ENCODE data around the gene TBCK.
"Not testable (repeated sequence)": the region's sequence is repeated elsewhere in the genome, so short reads cannot be mapped to it uniquely, and the experiment has no call there.

The TBCK gene

DNA sequence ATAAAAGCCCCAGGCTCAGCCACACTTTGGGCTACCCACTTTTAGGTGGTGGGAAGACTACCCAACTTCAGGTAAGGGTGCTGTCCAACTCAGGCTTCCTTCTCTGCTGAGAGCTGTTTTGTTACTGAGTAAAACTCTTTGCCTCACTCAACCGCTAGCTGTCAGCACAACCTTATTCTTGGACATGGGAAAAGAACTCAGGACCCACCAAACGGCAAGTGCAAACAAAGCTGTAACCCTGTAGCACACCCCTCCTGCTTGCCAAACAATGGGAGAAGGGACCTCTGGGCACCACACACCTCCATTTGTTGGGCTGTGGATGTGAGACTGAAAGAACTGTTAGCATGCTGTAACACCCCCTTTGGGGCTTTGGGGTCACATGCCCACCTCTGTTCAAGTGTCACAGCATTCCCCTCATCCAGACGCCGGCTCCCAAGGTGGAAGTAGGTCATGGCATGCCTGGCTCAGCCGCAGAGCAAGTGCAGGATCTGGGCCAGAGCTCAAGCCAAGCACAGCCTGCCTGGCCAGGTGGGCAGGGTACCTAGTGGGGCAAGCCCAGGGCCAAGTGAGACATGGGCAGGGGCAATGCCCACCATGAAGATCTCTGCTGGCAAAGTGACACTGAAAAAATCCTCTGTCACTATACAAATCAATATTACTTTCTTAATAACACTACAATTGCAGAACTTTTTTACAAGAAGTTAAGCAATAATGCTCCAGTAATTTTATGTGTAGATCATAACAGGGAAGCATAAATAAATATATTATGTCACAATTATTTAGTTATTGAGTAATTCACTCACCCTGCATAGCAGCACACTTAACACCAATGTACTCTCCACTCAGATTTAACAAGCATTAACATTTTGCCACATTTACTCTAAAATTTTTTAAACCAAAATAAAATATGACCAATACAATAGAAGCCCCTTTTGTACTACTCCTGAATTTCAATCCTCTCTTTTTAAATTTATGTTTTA is 107.2 kb downstream of the TBCK start:
- no peak for DNase-seq

GRCh38 chr4:106201373-106201772 is 114.6 kb downstream of the TBCK start:
- DNase-seq, result no peak

- no peak for DNase-seq
These were observed 120.5 kb downstream of the TBCK start for GRCh38 chr4:106195435-106195950.

DNA sequence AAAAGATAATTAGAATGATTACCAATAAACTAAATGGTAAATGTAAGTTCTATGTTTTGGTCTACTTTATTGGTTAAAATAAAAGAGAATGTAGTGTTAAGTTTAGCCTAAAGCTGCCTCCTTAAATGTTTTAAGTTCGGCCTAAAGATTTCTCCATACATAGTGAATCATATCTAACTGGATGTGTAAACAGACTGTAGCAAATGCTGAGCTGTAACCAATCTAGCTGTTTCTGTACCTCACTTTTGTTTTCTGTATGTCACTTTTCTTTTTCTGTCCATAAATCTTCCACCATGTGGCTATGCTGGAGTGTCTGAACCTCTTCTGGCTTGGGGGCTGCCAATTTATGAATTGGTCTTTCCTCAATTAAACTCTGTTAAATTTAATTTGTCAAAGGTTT is 121.2 kb downstream of the TBCK start:
- no peak for DNase-seq

GRCh38 chr4:106192131-106192530 is 123.9 kb downstream of the TBCK start:
- DNase-seq, result no peak

- no peak for DNase-seq
These were observed 129.8 kb downstream of the TBCK start for GRCh38 chr4:106186201-106186600.

DNA sequence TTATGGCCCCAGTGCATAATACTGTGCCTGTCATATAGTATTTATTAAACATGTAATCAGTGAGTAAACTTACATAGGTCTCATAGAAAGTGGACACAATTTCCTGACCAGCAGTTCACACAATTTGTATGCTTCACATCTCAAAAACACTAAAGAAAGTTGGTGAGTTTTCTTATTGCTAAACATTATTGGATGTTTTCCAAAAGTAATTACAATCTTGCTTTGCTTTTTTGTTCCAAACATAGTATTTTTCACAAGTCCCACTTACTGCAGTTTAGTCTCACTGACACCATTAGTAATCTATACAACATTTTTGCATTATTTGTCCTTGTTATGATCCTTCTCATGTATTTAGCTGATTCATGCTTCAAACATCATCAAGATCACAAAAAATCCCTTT is 132.5 kb downstream of the TBCK start:
- DNase-seq, result no peak

DNA sequence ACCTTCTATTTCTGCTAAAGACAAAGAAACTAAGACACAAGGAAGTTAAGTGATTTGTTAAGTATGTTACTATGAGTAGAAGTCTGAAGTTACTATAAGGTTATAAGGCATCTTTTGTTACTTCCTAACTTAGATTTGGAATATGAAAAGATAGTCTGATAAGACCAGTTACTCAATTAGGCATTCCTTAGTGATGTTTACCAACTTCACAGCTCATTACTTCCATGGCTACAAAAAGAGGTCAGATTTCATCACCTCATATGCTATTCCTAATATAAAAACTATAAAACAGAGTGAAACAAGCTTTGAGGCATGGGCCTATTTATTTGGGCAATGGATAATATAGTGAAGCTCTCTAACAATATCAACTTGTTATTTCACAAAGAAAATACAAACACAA is 143.1 kb downstream of the TBCK start:
- no peak for DNase-seq

GRCh38 chr4:106165351-106166010 is 150.5 kb downstream of the TBCK start:
- no peak for DNase-seq

GRCh38 chr4:106162278-106162677 is 153.7 kb downstream of the TBCK start:
- no peak for DNase-seq

- no peak for DNase-seq
These were observed 155.4 kb downstream of the TBCK start for GRCh38 chr4:106160560-106160959.

DNA sequence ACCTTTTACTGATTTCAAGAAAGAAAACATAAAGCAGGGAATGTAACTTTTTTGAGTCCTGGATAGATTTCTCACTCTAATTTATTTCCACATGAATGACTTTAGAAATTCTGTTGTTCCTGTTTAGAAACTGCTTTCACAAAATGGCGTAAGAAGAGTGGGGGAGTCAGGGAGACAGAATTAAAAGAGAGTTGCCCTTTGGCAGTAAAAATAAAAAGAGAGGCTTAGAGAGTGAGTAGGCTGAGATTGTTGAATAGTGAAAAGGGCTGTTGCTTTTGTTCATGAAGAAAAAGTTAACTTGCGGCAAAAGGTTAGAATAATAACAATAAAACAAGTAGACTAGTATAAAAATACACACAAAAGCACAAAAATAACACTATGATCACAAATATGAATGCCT is 166.1 kb downstream of the TBCK start:
- DNase-seq, result no peak

- no peak for DNase-seq
These were observed 167.0 kb downstream of the TBCK start for GRCh38 chr4:106149026-106149425.

DNA sequence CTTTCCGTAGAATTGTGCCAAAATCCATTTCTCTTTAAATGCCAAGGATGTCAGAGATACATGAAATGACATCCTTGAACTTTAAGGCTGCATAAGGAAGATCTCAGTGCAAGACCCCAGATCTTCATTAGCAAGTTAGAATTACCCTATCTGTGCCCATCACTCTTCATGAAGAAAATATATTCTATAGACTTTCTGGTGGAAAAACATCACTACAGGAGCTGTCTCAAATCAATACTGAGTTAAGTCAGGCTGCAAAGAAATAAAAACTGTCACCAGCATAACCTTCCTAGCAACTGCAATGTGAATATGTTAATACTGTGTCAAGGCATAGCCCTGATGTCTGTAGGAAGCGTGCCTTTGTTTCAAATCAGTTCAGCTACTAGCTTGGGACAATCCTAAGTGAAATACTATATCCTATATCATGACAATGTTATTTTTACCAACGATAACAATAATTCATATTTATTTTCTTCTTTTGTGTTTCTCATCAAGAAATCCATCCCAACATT is 173.3 kb downstream of the TBCK start:
- no peak for DNase-seq

- DNase-seq, result no peak
These were observed 175.4 kb downstream of the TBCK start for GRCh38 chr4:106140601-106141000.

- DNase-seq, result no peak
These were observed 179.2 kb downstream of the TBCK start for GRCh38 chr4:106136777-106137331.

DNA sequence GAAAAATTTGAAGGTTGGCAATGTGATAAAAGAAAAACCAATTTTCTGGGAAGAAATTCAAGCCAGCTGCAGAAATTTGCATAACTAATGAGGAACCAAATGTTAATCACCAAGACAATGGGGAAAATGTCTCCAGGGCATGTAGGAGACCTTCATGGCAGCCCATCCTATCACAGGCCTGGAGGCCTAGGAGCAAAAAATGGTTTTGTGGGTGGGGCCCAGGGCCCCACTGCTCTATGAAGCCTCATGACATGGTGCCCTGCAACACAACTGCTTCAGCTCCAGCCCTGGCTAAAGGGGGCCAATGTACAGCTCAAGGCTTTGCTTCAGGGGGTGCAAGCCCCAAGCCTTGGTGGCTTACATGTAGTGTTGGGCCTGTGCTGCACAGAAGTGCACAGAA is 184.0 kb downstream of the TBCK start:
- no peak for DNase-seq

DNA sequence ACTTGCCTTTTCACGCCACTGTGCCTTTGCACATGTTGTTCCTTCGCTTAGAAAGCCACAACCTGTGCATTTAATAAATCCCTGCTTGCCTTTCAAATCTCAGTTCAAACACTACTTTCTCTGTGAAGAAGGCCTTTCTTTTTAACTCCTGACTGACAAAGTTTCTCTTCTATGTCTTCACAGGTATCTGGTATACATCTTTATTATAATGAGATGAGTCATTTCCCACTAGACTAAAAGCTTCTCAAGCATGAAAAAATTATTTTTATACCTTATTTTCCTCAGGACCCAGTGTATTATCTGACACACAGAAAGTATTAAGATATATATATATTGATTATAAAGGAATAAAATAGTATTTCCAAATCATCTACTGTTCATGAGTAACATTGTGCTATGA is 189.9 kb downstream of the TBCK start:
- DNase-seq, result no peak

GRCh38 chr4:106119949-106120555 is 196.0 kb downstream of the TBCK start:
- not testable (repeated sequence) for DNase-seq

- no peak for DNase-seq
These were observed 200.0 kb downstream of the TBCK start for GRCh38 chr4:106116025-106116424.

DNA sequence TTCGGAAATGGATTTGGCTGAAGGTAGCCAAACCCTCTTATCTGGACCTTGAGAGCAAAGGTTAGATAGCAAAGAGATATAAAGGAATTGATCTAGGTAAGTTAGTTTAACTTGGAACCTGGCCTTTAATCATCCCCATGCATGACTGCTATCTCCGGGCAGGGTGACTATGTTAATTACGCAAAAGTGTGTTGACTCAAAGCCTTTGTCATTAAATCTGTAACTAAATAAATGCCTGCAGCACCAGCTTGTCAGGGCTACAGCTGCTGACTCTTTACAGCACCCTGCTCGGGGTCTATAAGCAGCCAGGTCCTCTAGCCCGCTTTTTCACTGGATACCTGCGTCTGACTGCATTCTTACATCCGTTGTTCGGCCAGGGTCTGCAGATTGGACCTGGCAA is 201.7 kb downstream of the TBCK start:
- no peak for DNase-seq

DNA sequence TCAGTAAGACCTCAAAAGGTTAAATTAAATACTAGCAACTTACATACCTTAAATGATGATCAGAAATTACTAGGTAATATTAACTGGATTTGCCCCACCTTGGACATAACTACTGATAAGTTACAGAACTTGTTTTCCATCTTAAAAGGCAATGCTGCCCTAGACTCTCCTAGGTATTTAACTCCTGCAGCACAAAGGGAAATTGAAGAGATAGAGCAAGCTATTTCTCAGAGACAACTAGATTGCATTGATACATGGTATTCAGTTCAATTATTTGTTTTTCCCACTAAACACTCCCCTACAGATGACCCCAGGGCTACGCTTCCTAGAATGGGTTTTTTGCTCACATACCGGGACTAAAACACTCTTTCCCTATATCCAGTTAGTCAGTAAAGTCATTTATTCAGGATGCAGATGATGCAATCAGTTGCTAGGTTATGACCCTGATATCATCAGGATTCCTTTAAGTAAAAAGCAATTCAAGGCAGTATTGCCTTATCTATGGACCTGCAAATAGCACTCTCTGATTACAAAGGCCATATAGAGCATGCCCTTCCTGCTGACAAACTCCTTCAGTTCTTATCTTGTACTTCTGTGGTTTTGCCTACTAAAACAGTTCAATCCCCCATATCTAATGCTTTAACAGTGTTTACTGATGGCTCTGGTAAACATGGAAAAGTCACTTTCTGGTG is 204.1 kb downstream of the TBCK start:
- not testable (repeated sequence) for DNase-seq

Data from GDM1 (cell line).